ENCODE results near the gene NOTCH1. TPM values are rescaled to one million over a fixed set of nuclear protein-coding genes. Genes with fewer than 3 reads are reported as not detected.
"Not testable (repeated sequence)": the region's sequence is repeated elsewhere in the genome, so short reads cannot be mapped to it uniquely, and the experiment has no call there.

NOTCH1 gene
- polyA plus RNA-seq, 6 donors from 2014 or later = 0.05 to 8.0 (median 2.4) TPM

DNA sequence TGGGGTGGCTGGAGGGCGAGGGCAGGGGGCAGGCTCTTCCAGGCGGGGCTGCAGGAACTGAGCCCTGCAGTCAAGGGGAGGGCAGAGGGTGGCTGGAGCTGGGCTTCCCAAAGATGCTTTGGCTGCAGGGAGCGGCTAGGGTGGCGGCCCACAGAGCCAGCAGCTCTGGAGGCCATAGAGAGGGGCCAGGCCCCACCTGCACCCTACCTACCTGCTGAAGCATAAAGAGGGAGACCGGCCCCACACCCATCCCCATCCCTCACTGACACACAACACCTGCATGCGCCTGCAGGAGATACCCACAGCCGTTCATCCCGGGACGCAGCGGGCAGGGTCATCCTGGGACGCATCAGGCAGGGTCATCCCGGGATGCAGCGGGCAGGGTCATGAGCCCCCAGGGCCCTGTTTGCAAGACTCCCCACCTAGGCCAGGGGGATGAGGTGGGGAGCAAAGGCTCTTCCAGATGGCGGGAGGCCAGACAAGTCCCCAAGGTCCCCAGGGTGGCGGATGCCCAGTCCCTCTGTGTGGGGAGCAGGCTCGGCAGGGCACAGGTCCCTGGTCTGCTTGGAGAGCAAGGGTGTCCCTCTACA lies 39.8 kb upstream of the NOTCH1 start:
- H3K27ac Mint-ChIP-seq = no peak overlapping the region
- no peak for ATAC-seq (ENCODE audit: low read depth in 2 of 2)
- no peak for DNase-seq
- no peaks in the 10 kb centered on the region for H3K36me3 Mint-ChIP-seq
- no peaks in the 10 kb centered on the region for H3K9me3 Mint-ChIP-seq
- peaks cover 0 to 34% (median 22%) of the 10 kb centered on the region in 3 donors for H3K27me3 Mint-ChIP-seq
- H3K4me1 Mint-ChIP-seq = peaks cover 11 to 20% (median 13%) of the 10 kb centered on the region in 3 donors
- no peak overlapping the region for H3K4me3 Mint-ChIP-seq

DNA sequence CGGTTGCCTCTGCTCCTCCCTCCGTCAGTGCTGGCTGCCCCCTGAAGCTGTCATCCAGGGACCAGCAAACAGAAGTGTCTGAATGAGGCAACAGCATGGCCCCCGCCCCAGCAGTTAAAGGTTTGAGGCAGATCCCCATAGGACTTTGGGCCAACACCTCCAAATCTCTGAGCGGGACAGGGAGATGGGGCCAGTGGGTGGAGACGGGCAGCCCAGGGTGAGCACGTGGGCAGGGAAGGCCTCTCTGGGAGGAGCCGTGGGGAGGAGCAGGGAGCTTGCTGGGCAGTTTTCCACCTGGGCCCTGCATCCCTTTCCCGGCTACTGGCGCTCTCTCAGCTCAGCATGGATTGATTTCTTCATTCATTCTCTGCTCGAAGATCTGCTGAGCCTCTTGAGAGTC lies 39.1 kb upstream of the NOTCH1 start:
- Mint-ChIP-seq H3K27me3 (peaks cover 0 to 33% (median 23%) of the 10 kb centered on the region in 3 donors), H3K4me3 (no peak overlapping the region), H3K27ac (no peak overlapping the region), H3K4me1 (peaks cover 12 to 21% (median 14%) of the 10 kb centered on the region in 3 donors), H3K9me3 (no peaks in the 10 kb centered on the region), H3K36me3 (no peaks in the 10 kb centered on the region)
- ATAC-seq (ENCODE audit: low read depth in 2 of 2) (no peak), DNase-seq (no peak)

DNA sequence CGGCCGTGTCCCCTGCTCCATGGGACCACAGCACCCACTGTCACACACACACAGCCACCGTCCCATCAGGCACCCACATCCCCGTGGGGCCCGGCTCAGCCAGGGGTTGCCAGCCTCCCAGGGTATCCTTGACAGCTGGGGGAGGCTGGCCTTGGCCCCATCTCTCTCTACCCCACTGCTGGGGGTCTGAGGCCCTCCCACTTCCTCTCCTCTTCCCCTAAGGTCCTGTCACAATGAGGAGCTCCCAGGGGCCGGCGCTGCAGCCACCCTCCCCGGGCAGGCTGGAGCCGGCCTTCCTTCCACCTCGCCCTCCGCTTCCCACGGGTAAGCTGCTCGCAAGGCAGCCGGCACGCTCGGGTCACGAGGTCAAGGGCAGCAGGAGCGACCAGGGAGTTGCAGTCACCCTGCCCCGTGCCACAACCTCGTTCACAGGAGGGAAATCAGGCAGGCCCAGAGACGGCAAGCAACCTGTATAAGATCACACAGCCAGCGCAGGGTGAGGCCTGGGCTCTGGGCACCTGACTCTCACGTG lies 38.6 kb upstream of the NOTCH1 start:
- H3K4me3 Mint-ChIP-seq = no peak overlapping the region
- no peaks in the 10 kb centered on the region for H3K36me3 Mint-ChIP-seq

DNA sequence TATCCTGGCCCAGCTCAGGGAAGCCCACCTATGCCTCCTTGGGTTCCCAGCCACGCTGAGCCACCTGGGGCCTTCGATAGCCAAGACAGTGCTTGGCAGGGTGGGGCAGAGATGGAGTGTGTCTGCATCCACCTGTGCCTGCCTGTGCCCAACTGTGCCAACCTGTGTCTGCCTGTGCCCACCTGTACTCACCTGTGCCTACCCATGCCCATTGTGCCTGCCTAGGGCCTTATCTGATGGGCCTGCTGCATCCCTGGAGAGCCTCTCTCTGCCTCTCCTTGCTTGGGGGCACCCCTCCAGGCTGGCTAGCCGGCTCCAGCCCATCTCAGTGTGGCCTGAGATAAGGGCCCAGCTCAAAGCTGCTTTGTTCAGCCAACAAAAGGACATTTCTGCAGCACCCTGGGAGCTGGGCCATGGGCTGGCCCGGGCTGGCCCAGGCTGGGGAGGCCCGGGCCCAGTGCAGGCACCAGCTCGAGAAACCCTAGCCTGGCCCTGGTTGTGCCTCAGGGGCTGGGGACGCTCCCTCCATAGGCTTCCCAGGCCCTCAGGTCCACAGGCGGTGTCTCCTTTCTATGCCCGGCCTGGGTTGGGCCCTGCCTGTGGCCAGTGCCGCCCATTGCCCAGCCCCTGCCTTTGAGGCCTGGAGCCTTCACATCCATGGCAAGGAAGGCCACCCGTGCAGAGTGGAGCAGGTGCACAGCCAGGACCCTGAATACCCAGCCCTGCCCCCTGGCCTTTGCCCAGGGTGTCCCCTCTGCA lies 37.3 kb upstream of the NOTCH1 start:
- Mint-ChIP-seq H3K27ac (no peak overlapping the region), H3K4me3 (no peak overlapping the region), H3K4me1 (peaks cover 10 to 25% (median 13%) of the 10 kb centered on the region in 3 donors), H3K9me3 (no peaks in the 10 kb centered on the region), H3K36me3 (no peaks in the 10 kb centered on the region), H3K27me3 (peaks cover 0 to 37% (median 19%) of the 10 kb centered on the region in 3 donors)
- ATAC-seq (ENCODE audit: low read depth in 2 of 2) (no peak), DNase-seq (no peak)

More for the DNA sequence above, 38.6 kb upstream of the NOTCH1 start:
- Mint-ChIP-seq H3K4me1 (peaks cover 16 to 26% (median 18%) of the 10 kb centered on the region in 3 donors), H3K27me3 (peaks cover 0 to 36% (median 28%) of the 10 kb centered on the region in 3 donors), H3K9me3 (no peaks in the 10 kb centered on the region), H3K27ac (no peak overlapping the region)
- ATAC-seq (ENCODE audit: low read depth in 2 of 2) (no peak), DNase-seq (no peak)

DNA sequence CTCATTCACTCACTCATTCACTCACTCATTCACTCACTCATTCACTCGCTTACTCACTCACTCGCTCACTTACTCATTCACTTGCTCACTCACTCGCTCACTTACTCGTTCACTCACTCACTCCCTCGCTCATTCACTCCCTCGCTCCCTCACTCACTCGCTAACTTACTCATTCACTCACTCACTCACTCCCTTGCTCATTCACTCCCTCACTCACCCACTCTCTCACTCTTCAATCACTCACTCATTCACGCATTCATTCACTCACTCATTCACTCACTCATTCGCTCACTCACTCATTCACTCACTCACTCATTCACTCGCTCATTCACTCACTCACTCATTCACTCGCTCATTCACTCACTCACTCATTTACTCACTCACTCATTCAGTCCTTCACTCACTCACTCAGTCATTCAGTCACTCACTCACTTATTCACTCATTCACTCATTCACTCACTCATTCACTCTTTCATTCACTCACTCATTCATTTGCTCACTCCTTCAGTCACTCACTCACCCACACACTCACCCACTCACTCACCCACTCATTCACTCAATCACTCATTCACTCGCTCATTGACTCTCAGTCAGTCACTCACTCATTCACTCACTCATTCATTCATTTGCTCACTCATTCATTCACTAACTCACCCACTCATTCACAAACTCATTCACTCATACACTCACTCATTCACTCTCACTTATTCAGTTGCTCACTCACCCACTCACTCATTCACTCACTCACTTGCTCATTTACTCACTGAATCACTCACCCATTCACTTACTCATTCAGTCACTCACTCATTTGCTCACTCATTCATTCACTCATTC lies 36.0 kb upstream of the NOTCH1 start:
- Mint-ChIP-seq H3K27ac (no peak overlapping the region), H3K4me3 (no peak overlapping the region), H3K9me3 (no peaks in the 10 kb centered on the region), H3K36me3 (no peaks in the 10 kb centered on the region), H3K27me3 (peaks cover 0 to 36% (median 19%) of the 10 kb centered on the region in 3 donors), H3K4me1 (peaks cover 8 to 23% (median 13%) of the 10 kb centered on the region in 3 donors)
- DNase-seq = no peak
- no peak for ATAC-seq (ENCODE audit: low read depth in 2 of 2)

DNA sequence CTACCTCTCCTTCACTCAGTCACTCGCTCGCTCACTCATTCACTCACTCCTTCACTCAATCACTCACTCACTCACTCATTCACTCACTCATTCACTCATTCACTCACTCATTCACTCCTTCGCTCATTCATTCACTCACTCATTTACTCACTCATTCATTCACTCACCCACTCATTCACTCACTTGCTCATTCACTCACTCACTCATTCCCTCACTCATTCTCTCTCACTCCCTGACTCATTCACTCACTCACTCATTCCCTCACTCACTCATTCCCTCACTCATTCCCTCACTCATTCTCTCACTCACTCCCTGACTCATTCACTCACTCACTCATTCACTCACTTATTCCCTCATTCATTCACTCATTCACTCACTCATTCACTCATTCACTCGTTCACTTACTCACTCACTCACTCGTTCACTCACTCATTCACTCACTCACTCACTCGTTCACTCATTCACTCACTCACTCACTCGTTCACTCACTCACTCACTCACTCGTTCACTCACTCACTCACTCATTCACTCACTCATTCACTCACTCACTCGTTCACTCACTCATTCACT lies 33.9 kb upstream of the NOTCH1 start:
- not testable (repeated sequence) for ATAC-seq (ENCODE audit: low read depth in 2 of 2); H3K4me3 Mint-ChIP-seq; H3K36me3 Mint-ChIP-seq; DNase-seq; H3K9me3 Mint-ChIP-seq
- peaks cover 0 to 19% (median 9%) of the 10 kb centered on the region in 3 donors for H3K27me3 Mint-ChIP-seq
- peak overlapping the region in 1 of 6 donors; percentile 39 for H3K27ac Mint-ChIP-seq
- H3K4me1 Mint-ChIP-seq = peaks cover 8 to 18% (median 13%) of the 10 kb centered on the region in 3 donors

DNA sequence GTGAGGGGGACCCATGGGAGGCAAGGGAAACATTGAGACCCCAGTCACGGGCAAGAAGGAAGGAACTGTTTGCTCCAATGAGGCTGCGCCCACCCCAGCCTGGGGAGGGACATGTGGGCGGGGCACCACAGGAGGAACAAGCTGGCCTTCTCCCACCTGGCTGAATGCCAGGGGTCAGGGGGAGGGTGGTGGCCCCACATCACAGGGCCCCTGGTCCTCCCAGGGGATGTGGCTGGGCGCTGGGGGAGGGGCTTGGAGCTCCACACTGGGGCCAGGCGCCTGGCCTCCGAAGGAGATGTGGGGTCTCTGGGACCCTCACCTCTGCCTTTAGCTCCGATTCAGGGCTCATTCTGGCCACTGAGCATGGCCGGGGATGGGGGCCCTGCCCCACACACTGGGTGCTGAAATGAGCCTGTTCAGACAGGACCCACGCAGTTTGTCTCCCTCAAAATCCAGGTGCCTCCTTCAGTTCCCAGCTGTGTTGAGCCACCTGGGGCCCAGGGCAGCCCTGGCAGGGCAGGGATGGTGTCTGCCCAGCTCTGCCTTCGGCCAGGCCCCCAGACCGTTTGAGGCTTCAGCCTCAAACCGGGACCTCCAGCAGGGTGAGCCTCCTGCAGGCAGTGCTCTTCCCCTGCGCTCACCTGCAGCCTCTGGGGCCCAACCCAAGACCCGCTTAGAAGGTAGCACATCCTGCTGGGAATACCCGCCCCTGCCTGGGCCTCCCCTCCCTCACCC lies 33.2 kb upstream of the NOTCH1 start:
- Mint-ChIP-seq H3K27ac (peak overlapping the region in 2 of 6 donors; percentile 39 to 72), H3K4me3 (no peak overlapping the region), H3K27me3 (peaks cover 0 to 16% (median 9%) of the 10 kb centered on the region in 3 donors), H3K36me3 (no peaks in the 10 kb centered on the region), H3K4me1 (peaks cover 8 to 18% (median 13%) of the 10 kb centered on the region in 3 donors), H3K9me3 (no peaks in the 10 kb centered on the region)
- DNase-seq = no peak
- peak; percentile 58 to 75 for ATAC-seq (ENCODE audit: low read depth in 2 of 2)

DNA sequence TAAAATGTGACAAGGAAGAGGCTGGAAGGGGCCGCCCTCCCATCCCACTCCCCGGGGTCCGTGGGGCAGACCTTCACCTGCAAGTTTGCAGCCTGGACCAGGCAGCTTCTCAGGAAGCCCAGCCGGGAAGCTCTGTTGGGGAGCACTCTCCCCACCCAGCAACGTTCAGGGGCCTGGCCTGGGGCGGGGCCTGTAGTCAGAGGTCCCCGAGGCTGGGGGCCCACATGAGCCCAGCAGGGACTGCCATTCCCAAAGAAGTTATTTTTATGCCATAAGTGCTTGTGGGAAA lies 32.7 kb upstream of the NOTCH1 start:
- H3K27ac Mint-ChIP-seq = peak overlapping the region in 1 of 6 donors; percentile 72
- H3K36me3 Mint-ChIP-seq = no peaks in the 10 kb centered on the region
- peak in 1 of 2 donors; percentile 17 for ATAC-seq (ENCODE audit: low read depth in 2 of 2)

DNA sequence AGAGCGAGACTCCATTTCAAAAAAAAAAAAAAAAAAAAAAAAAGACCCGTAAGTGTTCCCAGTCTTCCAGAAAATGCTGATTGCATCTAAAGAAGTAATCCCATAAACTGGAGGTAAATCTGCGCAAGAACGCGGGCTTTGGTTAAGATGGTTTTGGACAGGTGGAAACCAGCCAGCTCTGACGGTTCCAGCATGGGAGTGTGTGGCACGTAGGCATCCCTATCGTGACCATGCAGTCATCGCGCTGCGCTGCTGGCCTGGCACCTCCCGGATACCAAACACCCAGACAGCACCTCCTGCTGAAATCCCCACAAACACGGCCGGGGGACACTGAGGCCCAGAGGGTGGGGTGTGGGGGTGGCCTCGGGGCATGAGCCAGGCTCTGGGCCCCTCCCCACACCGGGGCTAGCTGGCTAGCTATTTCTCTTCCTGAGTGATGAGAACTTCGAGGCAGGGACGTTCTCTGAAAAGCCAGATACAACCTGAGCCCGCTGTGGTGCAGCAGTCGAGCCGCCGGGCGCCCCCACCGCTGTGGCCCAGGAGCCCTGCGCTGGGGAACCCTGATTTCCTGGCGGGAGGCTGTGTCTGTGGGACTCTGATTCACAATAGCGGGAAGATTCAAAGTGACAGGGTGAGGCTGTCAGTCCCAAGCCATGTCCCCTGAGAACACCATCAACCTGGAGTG lies 32.2 kb upstream of the NOTCH1 start:
- no peak for DNase-seq
- Mint-ChIP-seq H3K36me3 (no peaks in the 10 kb centered on the region), H3K4me1 (peaks cover 8 to 18% (median 13%) of the 10 kb centered on the region in 3 donors), H3K27me3 (peaks cover 0 to 16% (median 9%) of the 10 kb centered on the region in 3 donors), H3K27ac (peak overlapping the region in 1 of 6 donors; percentile 5), H3K4me3 (no peak overlapping the region), H3K9me3 (no peaks in the 10 kb centered on the region)
- ATAC-seq (ENCODE audit: low read depth in 2 of 2) = peak in 1 of 2 donors; percentile 24

More for the DNA sequence above, 32.7 kb upstream of the NOTCH1 start:
- Mint-ChIP-seq H3K4me1 (peaks cover 8 to 18% (median 13%) of the 10 kb centered on the region in 3 donors), H3K9me3 (no peaks in the 10 kb centered on the region), H3K4me3 (no peak overlapping the region), H3K27me3 (peaks cover 0 to 16% (median 9%) of the 10 kb centered on the region in 3 donors)
- DNase-seq = no peak

DNA sequence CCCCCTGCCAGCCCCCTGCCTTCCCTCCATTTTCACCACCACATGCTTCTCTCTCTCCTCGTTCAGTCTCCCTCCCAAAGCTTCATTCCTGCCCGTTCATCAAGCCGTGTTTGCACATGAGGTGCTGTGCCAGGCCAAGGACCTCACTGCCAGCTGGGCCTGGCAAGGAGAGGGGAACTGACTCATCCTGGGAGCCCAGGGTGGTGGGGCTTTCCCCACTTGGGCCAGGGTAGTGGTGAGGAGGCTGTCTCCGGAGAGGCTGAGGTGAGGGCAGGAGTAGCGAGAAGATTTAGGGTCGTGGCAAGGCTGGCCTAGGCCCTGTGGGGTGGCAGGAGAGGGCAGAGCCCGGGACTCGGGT lies 30.4 kb upstream of the NOTCH1 start:
- H3K27ac Mint-ChIP-seq = no peak overlapping the region
- no peak for DNase-seq
- H3K4me1 Mint-ChIP-seq = peaks cover 8 to 18% (median 13%) of the 10 kb centered on the region in 3 donors
- H3K27me3 Mint-ChIP-seq = peaks cover 0 to 22% (median 9%) of the 10 kb centered on the region in 3 donors
- ATAC-seq (ENCODE audit: low read depth in 2 of 2) = no peak
- no peaks in the 10 kb centered on the region for H3K36me3 Mint-ChIP-seq
- H3K4me3 Mint-ChIP-seq = no peak overlapping the region
- no peaks in the 10 kb centered on the region for H3K9me3 Mint-ChIP-seq

DNA sequence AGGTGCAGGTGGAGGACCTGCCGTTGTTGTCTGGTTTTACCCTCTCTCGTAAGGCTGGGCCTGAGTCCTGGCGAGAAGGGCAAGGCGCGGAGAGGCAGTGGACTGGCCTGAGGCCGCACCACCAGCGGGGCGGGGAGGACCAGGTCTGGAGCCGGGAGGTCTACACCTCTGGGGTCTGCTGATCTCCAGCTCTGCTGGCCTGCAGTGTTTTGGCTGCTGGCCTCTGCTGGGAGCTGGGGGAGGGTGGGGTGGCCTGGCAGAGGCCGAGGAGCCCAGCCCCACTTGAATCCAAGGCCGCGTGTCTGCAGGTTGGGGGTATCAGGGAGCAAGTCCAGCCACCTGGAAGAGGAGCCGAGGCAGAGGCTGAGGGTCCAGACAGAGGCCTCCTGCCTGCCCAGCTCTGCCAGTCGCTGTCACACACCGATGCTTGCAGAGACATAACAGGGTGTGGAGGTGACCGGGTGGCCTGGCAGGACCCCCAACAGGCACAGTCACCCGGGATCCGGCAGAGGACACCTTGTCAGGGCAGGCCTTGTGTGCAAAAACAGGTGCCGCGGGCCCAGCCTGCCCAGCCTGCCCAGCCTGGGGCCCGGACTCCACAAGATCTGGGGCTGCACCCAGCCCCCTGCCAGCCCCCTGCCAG lies 29.9 kb upstream of the NOTCH1 start:
- H3K9me3 Mint-ChIP-seq = no peaks in the 10 kb centered on the region
- no peak overlapping the region for H3K27ac Mint-ChIP-seq
- peaks cover 8 to 18% (median 13%) of the 10 kb centered on the region in 3 donors for H3K4me1 Mint-ChIP-seq
- no peak for ATAC-seq (ENCODE audit: low read depth in 2 of 2)
- peaks cover 0 to 22% (median 9%) of the 10 kb centered on the region in 3 donors for H3K27me3 Mint-ChIP-seq
- no peak for DNase-seq
- no peak overlapping the region for H3K4me3 Mint-ChIP-seq
- no peaks in the 10 kb centered on the region for H3K36me3 Mint-ChIP-seq

DNA sequence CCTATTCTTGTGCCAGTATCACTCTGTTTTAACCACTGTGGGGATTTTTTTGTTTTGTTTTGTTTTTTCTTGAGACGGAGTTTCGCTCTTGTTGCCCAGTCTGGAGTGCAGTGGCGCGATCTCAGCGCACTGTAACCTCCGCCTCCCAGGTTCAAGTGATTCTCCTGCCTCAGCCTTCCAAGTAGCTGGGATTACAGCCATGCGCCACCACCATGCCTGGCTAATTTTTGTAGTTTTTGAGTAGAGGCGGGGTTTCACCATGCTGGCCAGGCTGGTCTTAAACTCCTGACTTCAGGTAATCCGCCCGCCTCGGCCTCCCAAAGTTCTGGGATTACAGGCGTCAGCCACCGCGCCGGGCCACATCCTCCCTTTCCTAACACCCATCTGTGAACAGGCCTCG lies 28.8 kb upstream of the NOTCH1 start:
- H3K27me3 Mint-ChIP-seq = peaks cover 0 to 16% (median 5%) of the 10 kb centered on the region in 3 donors

More for the DNA sequence above, 28.8 kb upstream of the NOTCH1 start:
- not testable (repeated sequence) for H3K9me3 Mint-ChIP-seq; H3K27ac Mint-ChIP-seq; DNase-seq; H3K36me3 Mint-ChIP-seq; H3K4me3 Mint-ChIP-seq; ATAC-seq (ENCODE audit: low read depth in 2 of 2)
- peaks cover 4 to 16% (median 11%) of the 10 kb centered on the region in 3 donors for H3K4me1 Mint-ChIP-seq

Measured in naive B cell (primary cell).